ENCODE measurements around the gene NME2.
"Not testable (repeated sequence)": the region's sequence is repeated elsewhere in the genome, so short reads cannot be mapped to it uniquely, and the experiment has no call there.

Gene NME2

GRCh38 chr17:51166198-51166986, at the start of gene NME2:
TSS of gene NME2 (plus strand) at chr17:51166411. CDS start at chr17:51166831, 420 bp downstream.
- peak in 55 of 56 donors; percentile 15 to 86 (median 61) for DNase-seq

DNA sequence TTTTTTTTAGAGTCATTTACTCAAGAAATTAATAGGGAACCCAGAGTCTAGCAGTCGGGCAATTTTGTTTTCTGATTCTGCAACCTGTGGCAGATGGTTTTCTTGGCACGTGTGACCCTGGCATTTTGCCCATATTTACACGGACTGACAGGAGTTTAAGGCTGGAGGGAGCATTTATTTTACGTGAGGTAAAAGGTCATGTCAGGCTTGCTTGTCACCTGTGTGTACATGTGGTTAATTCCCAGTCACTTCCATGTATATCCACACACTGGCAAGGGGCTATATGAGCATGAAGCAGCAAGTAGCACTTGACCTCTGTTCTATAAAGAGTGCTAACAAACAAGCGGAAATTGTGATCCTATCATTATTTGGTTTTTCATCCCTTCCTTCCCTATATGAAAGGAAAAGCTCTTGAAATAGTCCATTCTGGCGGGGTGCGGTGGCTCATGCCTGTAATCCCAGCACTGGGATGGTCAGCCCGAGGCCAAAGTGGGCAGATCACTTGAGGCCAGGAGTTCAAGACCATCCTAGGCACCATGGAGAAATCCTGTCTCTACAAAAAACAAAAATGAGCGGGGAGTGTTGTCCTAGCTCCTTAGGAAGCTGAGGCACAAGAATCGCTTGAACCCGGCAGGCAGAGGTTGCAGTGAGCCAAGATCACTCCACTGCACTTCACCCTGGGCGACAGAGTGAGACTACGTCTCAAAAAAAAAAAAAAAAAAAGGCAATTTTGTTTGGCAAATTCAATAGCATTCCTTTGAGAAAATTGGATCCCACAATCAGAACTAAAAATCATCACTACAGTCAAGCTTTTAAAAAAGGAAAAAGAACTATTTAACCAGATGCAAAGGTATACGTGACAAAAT, 47.6 kb upstream of the NME2 start:
- DNase-seq = peak in 2 of 56 donors; percentile 1 to 20

- peak in 33 of 56 donors; percentile 3 to 61 (median 32) for DNase-seq
These were observed 46.5 kb upstream of the NME2 start for GRCh38 chr17:51119415-51120356.

GRCh38 chr17:51120357-51120738, 45.9 kb upstream of the NME2 start:
- peak in 30 of 56 donors; percentile 26 to 78 (median 61) for DNase-seq

- DNase-seq = peak; percentile 63 to 96 (median 88)
These were observed 45.2 kb upstream of the NME2 start, which contains the start of gene SPAG9 for GRCh38 chr17:51120739-51121619. TSS of gene SPAG9 (minus strand) at chr17:51120868. CDS start at chr17:51120656, 212 bp downstream.

- peak in 54 of 56 donors; percentile 3 to 87 (median 52) for DNase-seq
These were observed 44.4 kb upstream of the NME2 start for GRCh38 chr17:51121620-51122472.

DNA sequence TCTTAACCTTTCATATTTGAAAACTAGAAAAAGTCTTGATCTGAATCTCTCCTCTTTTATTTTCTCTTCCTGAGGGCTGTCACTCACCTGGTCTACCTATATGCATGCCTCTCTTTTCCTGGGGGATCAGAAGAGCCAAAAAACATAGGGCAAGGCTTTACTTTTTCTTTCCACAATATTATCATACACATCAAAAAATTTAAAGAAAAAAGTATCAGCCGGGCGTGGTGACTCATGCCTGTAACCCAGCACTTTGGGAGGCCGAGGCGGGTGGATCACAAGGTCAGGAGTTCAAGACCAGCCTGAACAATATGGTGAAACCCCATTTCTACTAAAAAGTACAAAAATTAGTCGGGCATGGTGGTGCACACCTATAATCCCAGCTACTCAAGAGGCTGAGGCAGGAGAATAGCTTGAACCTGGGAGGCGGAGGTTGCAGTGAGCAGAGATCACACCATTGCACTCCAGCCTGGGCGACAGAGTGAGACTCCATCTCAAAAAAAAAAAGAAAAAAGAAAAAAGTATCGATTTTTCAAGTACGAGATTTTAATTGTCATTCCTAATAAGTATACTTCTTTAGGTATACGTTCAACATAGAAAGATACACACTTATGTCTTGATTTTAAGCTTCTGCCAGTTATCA, 43.6 kb upstream of the NME2 start:
- not testable (repeated sequence) for DNase-seq

DNA sequence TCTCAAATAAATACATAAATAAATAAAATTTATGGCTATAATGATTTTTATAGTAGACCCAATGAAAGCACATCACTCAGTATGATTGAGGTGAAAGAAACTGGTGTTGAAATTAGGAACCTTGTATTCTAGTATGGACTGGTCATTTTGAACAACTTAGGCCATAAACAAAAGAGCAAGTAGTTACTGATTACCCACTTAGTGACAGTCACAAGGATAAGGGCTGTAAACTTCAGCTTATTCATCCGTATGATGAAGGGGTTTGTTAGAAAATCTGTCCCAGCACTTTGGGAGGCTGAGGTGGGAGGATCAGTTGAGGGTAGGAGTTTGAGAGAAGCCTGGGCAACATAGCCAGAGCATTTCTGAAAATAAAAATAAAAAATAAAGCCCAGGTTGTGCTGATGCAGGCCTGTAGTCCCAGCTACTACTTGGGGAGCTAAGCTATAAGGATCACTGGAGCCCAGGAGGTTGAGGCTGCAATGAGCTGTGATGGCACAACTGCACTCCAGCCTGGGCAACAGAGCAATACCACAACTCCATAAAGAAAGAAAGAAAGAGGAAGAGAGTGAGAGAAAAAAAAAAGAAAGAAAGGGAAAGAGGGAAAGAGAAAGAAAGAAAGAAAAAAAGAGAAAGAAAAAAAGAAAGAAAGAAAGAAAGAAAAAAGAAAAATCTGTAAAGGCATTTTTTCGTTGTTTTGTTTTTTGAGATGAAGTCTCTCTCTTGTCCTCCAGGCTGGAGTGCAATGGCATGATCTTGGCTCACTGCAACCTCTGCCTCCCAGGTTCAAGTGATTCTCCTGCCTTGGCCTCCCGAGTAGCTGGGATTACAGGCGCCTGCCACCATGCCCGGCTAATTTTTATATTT, 41.3 kb upstream of the NME2 start:
- DNase-seq = no peak

DNA sequence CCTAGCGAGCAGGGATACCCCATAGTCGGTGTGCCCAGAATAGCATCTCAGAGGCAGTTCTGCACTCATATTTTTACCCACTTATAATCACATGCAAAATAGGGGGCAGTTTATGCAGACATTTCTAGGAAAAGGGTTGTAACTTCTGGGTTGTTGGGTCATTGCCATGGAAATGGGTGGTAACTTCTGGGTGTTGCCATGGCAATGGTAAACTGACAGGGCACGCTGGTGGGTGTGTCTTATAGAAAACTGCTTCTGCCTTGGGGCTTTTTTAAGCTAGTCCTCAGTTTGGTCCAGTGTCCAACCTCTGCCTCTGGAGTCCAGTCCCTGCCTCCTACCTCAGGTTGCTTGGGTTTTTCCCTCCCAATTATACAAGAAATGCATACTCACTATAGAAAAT, 38.1 kb upstream of the NME2 start:
- DNase-seq = no peak

DNA sequence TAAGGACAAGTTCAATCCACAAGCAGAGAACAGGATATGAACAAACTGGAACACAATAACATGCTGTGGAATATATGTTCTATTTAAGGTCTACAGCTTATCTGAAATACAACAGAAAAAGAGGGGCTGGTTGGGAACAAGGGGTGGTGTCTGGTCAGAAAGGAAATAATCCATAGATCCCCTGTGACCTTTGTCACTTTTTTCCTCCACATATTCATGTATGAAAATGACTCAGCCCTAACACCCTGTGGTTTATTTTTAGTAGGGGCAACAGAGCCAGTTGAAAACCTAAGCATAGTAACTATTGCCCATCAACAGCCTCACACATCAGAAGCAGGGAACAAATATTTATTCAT, 33.3 kb upstream of the NME2 start:
- DNase-seq = no peak

DNA sequence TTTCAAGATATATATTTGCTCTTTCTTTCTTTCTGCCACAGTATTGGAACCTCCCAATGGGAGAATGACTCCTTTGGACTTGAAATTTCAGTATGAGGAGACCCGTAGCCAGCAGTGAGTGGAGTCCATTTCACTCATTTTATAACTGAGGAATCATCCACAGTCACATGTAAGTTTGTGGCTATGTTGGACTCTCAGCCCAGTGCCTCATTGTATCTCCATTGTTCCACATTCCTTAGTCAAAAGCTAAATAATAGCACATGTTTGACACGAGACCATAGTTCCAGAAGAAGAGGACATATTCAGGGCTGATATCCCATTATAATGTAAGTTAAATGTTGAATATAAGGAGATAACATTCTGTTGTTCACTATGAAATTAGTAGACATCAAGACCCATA, 32.8 kb upstream of the NME2 start:
- no peak for DNase-seq

- no peak for DNase-seq
These were observed 30.3 kb upstream of the NME2 start for GRCh38 chr17:51135956-51136355.

DNA sequence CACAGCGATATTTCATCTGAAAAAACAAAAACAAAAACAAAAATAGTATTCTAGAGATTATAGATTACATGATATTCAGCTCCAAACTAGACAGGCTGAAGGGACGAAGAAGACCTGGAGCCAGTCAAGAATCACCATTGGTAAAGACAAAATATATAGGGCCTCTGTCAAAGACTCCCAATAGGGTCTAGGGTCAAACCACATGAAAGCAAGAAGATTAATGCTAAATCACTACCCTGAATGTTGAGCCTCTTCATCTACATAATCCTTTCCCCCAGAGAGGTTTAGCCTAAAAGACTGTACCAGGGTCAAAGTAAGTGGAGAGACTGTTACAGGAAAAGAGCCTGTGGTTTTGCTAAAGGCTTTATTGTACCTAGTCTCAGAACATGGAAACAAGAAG, 23.6 kb upstream of the NME2 start:
- no peak for DNase-seq

DNA sequence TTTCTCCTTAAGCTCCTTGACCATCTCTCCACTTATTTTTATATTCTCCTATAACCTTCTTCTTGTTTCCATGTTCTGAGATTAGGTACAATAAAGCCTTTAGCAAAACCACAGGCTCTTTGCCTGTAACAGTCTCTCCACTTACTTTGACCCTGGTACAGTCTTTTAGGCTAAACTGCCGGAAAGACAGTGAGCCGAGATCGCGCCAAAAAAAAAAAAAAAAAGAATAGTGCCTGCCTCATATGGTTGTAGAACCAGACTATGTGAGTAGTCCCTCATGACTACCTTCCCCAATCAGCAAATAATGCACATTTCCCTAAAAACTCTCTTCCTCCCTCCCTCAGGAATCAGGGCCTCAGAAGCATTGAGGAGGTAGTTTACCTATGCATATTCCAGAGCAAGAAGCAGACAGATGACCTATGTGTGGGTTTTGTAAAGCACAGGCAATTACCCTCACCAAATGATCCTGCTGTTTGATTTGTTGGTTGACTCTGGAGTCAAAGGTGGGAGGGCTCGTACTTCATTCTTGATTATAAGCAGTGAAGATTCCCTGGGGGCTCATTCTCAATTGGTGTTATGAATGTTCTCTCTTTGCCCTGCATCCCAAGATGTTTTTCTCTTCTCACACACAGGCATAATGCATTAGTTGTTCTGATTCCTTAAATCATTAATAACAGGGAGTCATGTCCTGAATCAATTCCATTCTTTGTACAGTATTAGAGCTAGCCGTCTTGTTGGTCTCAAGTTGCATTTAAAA, 21.8 kb upstream of the NME2 start:
- DNase-seq = no peak

- DNase-seq = no peak
These were observed 18.6 kb upstream of the NME2 start for GRCh38 chr17:51147650-51148049.

- DNase-seq = no peak
These were observed 17.0 kb upstream of the NME2 start for GRCh38 chr17:51149163-51149562.

- DNase-seq = no peak
These were observed 15.3 kb upstream of the NME2 start for GRCh38 chr17:51150932-51151331.

Data from nucleus accumbens (tissue), 56 donors.